Measurements from ENCODE around the gene CTDP1.
"Not testable (repeated sequence)": the region's sequence is repeated elsewhere in the genome, so short reads cannot be mapped to it uniquely, and the experiment has no call there.

Gene CTDP1

DNA sequence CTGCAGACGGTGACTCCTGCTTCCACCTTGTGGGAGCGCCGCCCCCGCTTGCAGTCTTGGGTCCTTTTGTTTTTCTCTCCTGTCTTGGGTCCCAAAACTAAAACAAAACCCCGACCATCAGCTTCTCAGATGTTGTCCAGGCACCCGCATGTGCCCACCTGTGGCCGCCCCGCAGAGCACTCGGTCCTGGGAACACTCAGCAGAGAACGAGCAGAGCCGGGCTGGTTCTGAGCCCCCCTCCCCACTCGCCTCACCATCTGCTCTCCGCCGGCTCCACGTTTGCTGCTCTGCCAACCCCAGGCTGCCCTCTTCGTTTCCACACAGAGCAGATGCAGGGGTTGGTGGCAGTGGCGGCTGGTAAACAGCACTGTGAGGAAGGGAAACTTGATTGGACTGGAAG, 38.5 kb downstream of the CTDP1 start:
- Histone ChIP-seq H3K27me3 (ENCODE audit: control insufficient read depth, insufficient read depth, low read length) (no peaks in the 10 kb centered on the region), H3K9me3 (ENCODE audit: control insufficient read depth, insufficient read depth, low read depth, low read length) (no peaks in the 10 kb centered on the region), H3K27ac (ENCODE audit: low read depth, low read length) (no peak overlapping the region), H3K36me3 (ENCODE audit: control insufficient read depth, insufficient read depth, low read length) (peaks cover 82% of the 10 kb centered on the region), H3K4me3 (ENCODE audit: low read depth, low read length) (no peak overlapping the region), H3K4me1 (ENCODE audit: control insufficient read depth, insufficient read depth, low read length) (no peaks in the 10 kb centered on the region), H3K9ac (ENCODE audit: low read length) (no peak overlapping the region)

DNA sequence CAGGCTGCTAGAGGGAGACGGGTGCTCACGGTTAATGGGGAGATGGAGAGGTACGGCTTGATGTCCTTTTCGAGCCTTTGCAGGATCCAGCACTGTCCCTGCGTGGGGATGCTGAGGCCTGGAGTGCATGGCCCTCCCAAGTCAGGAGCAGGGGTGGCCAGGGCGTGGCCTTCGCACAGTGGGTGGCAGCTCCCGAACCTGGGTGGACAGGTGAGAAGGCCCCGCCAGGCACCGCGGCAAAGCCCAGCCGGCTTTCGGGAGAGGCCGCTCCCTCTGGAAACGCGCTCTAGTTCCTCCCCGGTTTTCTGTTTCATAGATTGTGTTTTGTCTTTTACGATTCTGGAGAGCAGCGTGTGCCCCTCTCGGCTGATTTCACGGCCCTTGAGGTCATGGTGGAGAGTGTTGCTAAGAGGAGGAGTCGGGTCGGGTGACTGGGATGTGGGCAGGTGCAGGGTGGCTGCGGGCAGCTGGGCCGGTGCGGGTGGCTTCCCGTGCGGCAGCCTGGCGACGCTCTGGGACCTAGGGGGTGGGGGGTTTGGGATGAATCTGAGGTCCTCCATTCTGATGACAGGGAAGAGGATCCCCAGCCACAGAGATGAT, 39.4 kb downstream of the CTDP1 start:
- Histone ChIP-seq H3K36me3 (ENCODE audit: control insufficient read depth, insufficient read depth, low read length) (peaks cover 82% of the 10 kb centered on the region), H3K9ac (ENCODE audit: low read length) (no peak overlapping the region), H3K4me1 (ENCODE audit: control insufficient read depth, insufficient read depth, low read length) (no peaks in the 10 kb centered on the region)

DNA sequence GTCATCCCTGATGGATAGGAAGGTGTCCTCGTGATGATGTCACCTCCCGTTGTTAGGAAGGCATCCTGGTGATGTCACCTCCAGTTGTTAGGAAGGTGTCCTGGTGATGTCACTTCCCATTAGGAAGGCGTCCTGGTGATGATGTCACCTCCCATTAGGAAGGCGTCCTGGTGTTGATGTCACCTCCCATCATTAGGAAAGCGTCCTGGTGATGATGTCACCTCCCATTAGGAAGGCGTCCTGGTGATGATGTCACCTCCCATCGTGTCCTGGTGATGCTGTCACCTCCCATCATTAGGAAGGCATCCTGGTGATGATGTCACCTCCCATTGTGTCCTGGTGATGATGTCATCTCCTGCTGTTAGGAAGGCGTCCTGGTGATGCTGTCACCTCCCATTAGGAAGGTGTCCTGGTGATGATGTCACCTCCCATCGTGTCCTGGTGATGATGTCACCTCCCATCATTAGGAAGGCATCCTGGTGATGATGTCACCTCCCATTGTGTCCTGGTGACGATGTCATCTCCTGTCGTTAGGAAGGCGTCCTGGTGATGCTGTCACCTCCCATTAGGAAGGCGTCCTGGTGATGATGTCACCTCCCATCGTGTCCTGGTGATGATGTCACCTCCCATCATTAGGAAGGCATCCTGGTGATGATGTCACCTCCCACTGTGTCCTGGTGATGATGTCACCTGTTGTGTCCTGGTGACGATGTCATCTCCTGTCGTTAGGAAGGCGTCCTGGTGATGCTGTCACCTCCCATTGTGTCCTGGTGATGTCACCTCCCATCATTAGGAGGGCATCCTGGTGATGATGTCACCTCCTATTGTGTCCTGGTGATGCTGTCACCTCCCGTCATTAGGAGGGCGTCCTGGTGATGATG, 40.1 kb downstream of the CTDP1 start:
- not testable (repeated sequence) for H3K9me3 ChIP-seq (ENCODE audit: control insufficient read depth, insufficient read depth, low read depth, low read length); H3K4me1 ChIP-seq (ENCODE audit: control insufficient read depth, insufficient read depth, low read length); H3K4me3 ChIP-seq (ENCODE audit: low read depth, low read length); H3K9ac ChIP-seq (ENCODE audit: low read length); H3K27ac ChIP-seq (ENCODE audit: low read depth, low read length); H3K27me3 ChIP-seq (ENCODE audit: control insufficient read depth, insufficient read depth, low read length)
- H3K36me3 ChIP-seq (ENCODE audit: control insufficient read depth, insufficient read depth, low read length) = peaks cover 81% of the 10 kb centered on the region

More for the DNA sequence above, 39.4 kb downstream of the CTDP1 start:
- no peak overlapping the region for H3K27ac ChIP-seq (ENCODE audit: low read depth, low read length)
- no peak overlapping the region for H3K4me3 ChIP-seq (ENCODE audit: low read depth, low read length)
- H3K9me3 ChIP-seq (ENCODE audit: control insufficient read depth, insufficient read depth, low read depth, low read length) = no peaks in the 10 kb centered on the region
- no peaks in the 10 kb centered on the region for H3K27me3 ChIP-seq (ENCODE audit: control insufficient read depth, insufficient read depth, low read length)

DNA sequence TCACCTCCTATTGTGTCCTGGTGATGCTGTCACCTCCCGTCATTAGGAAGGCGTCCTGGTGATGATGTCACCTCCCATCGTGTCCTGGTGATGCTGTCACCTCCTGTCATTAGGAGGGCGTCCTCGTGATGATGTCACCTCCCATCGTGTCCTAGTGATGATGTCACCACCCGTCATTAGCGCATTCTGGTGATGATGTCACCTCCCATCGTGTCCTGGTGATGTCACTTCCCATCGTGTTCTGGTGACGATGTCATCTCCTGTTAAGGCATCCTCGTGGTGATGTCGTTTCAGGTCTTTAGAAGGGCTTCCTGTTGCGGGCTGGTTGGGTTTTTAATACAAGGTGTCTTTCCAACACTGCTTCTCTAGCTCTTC, 40.7 kb downstream of the CTDP1 start:
- no peak overlapping the region for H3K4me3 ChIP-seq (ENCODE audit: low read depth, low read length)
- no peaks in the 10 kb centered on the region for H3K4me1 ChIP-seq (ENCODE audit: control insufficient read depth, insufficient read depth, low read length)
- no peaks in the 10 kb centered on the region for H3K9me3 ChIP-seq (ENCODE audit: control insufficient read depth, insufficient read depth, low read depth, low read length)
- H3K27ac ChIP-seq (ENCODE audit: low read depth, low read length) = no peak overlapping the region
- H3K27me3 ChIP-seq (ENCODE audit: control insufficient read depth, insufficient read depth, low read length) = no peaks in the 10 kb centered on the region
- peaks cover 79% of the 10 kb centered on the region for H3K36me3 ChIP-seq (ENCODE audit: control insufficient read depth, insufficient read depth, low read length)
- H3K9ac ChIP-seq (ENCODE audit: low read length) = no peak overlapping the region

DNA sequence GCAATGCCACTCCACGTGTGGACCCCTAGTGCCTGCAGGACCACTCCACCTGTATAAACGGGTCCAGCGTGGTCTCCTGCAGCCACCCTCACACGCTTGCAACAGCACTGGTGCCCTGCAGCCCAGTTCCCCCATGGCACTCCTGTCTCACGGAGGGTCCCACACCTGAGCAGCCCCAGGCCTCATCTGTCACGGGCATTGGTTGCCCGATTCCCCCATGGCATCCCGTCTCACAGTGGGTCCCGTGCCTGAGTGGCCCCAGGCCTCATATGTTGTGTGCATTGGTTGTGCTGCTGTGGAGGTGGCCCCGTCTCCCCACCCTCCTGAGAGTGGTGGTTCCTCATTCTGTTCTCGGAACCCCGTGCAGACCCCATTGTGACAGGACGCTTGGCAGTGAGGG, 43.4 kb downstream of the CTDP1 start:
- Histone ChIP-seq H3K27ac (ENCODE audit: low read depth, low read length) (no peak overlapping the region), H3K4me3 (ENCODE audit: low read depth, low read length) (no peak overlapping the region), H3K9me3 (ENCODE audit: control insufficient read depth, insufficient read depth, low read depth, low read length) (no peaks in the 10 kb centered on the region), H3K9ac (ENCODE audit: low read length) (no peak overlapping the region), H3K27me3 (ENCODE audit: control insufficient read depth, insufficient read depth, low read length) (no peaks in the 10 kb centered on the region), H3K4me1 (ENCODE audit: control insufficient read depth, insufficient read depth, low read length) (no peaks in the 10 kb centered on the region), H3K36me3 (ENCODE audit: control insufficient read depth, insufficient read depth, low read length) (peaks cover 67% of the 10 kb centered on the region)

DNA sequence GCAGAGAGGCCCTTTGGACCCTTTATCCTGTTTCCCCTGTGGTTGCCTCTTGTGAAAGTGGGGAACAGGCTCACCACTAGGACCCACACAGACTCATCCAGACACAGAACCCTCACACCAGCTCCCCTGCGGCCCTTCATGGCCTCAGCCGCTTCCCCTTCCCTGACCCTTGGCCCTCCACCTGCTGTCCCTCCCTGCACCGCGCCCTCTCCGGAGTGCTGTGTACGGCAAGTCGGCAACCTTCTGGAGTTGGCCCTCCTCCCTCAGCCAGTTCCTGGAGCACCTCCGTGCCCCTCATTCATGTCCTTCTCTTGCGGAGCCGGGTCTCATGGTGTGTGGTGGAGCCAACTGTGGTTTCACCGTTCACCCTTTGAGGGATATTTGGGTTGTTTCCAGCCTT, 44.0 kb downstream of the CTDP1 start:
- H3K4me3 ChIP-seq (ENCODE audit: low read depth, low read length) = no peak overlapping the region
- no peak overlapping the region for H3K9ac ChIP-seq (ENCODE audit: low read length)
- H3K4me1 ChIP-seq (ENCODE audit: control insufficient read depth, insufficient read depth, low read length) = no peaks in the 10 kb centered on the region
- peaks cover 66% of the 10 kb centered on the region for H3K36me3 ChIP-seq (ENCODE audit: control insufficient read depth, insufficient read depth, low read length)
- H3K27me3 ChIP-seq (ENCODE audit: control insufficient read depth, insufficient read depth, low read length) = no peaks in the 10 kb centered on the region
- no peaks in the 10 kb centered on the region for H3K9me3 ChIP-seq (ENCODE audit: control insufficient read depth, insufficient read depth, low read depth, low read length)
- no peak overlapping the region for H3K27ac ChIP-seq (ENCODE audit: low read depth, low read length)

DNA sequence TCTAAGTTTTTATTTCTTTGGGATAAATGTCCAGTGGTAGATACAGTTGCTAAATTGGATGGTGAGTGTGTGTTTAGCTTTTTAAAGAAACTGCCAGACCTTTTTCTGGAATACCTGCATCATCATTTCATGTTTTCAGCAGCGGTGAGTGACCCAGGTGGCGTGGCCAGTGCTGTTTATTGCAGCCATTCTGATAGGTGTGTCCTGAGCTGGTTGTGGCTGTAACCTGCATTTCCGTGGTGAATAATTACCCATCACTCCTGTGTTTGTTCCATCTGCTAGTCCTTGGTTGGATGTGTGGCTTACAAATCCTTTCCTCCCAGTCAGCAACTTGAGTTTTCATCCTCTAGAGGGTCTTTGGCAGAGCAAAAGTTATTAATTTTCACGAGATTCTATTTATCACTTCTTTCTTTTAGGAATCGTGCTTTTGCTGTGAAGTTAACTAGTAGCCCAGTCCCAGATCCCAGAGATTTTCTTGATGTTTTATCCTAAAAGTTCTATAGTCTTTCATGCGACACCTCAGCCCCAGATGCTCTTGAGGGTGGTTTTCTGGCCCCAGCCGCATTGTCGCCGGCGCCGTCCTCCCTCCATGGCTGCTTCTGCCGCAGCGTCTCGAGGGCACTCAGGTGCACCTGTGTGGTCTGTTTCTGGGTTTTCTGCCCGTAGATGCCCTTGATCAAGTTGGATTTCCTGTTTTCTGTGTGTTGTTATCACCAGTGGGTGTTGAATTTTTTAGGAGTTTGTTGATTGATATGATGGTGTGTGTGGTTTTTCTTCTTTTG, 44.9 kb downstream of the CTDP1 start:
- no peaks in the 10 kb centered on the region for H3K9me3 ChIP-seq (ENCODE audit: control insufficient read depth, insufficient read depth, low read depth, low read length)
- no peak overlapping the region for H3K27ac ChIP-seq (ENCODE audit: low read depth, low read length)
- H3K27me3 ChIP-seq (ENCODE audit: control insufficient read depth, insufficient read depth, low read length) = no peaks in the 10 kb centered on the region
- no peak overlapping the region for H3K9ac ChIP-seq (ENCODE audit: low read length)
- no peak overlapping the region for H3K4me3 ChIP-seq (ENCODE audit: low read depth, low read length)
- peaks cover 66% of the 10 kb centered on the region for H3K36me3 ChIP-seq (ENCODE audit: control insufficient read depth, insufficient read depth, low read length)
- H3K4me1 ChIP-seq (ENCODE audit: control insufficient read depth, insufficient read depth, low read length) = no peaks in the 10 kb centered on the region

DNA sequence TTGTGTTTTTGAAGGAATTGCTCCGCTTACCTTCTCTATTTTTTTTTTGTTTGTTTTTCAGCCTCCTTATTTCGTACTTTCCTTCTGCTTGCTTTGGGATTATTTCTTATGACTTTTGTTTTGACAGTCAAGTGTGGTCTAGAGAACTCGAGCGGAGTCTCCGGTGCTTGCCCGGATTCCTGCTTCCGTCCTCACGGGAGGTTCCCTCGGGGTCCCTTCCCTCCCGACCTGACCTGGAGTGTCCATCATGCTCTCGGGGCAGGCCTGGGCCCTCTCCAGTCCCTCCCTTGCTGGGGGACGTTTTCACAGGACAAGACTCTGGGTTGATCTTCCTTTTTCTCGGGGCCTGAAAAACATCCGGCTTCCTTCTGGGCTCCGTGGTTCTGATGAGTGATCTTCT, 45.9 kb downstream of the CTDP1 start:
- no peak overlapping the region for H3K4me3 ChIP-seq (ENCODE audit: low read depth, low read length)
- H3K4me1 ChIP-seq (ENCODE audit: control insufficient read depth, insufficient read depth, low read length) = no peaks in the 10 kb centered on the region
- H3K36me3 ChIP-seq (ENCODE audit: control insufficient read depth, insufficient read depth, low read length) = peaks cover 66% of the 10 kb centered on the region
- H3K27ac ChIP-seq (ENCODE audit: low read depth, low read length) = no peak overlapping the region
- no peak overlapping the region for H3K9ac ChIP-seq (ENCODE audit: low read length)
- H3K9me3 ChIP-seq (ENCODE audit: control insufficient read depth, insufficient read depth, low read depth, low read length) = no peaks in the 10 kb centered on the region
- H3K27me3 ChIP-seq (ENCODE audit: control insufficient read depth, insufficient read depth, low read length) = no peaks in the 10 kb centered on the region

DNA sequence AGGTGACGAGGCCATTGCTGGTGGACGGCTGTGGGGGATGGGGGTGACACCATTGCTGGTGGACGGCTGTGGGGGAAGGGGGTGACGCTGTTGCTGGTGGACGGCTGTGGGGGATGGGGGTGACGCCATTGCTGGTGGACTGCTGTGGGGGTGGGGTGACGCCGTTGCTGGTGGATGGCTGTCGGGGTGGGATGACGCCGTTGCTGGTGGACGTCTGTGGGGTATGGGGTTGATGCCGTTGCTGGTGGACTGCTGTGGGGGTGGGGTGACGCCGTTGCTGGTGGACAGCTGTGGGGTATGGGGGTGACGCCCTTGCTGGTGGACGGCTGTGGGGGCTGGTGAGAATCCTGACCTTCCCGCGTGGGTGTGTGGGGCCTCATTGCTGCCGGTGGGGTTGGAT, 47.1 kb downstream of the CTDP1 start:
- Histone ChIP-seq H3K27ac (ENCODE audit: low read depth, low read length) (no peak overlapping the region), H3K36me3 (ENCODE audit: control insufficient read depth, insufficient read depth, low read length) (peaks cover 69% of the 10 kb centered on the region), H3K9me3 (ENCODE audit: control insufficient read depth, insufficient read depth, low read depth, low read length) (peaks cover 3% of the 10 kb centered on the region; the same call in 1 of the 2 replicates), H3K4me1 (ENCODE audit: control insufficient read depth, insufficient read depth, low read length) (no peaks in the 10 kb centered on the region), H3K27me3 (ENCODE audit: control insufficient read depth, insufficient read depth, low read length) (no peaks in the 10 kb centered on the region), H3K4me3 (ENCODE audit: low read depth, low read length) (no peak overlapping the region), H3K9ac (ENCODE audit: low read length) (no peak overlapping the region)

DNA sequence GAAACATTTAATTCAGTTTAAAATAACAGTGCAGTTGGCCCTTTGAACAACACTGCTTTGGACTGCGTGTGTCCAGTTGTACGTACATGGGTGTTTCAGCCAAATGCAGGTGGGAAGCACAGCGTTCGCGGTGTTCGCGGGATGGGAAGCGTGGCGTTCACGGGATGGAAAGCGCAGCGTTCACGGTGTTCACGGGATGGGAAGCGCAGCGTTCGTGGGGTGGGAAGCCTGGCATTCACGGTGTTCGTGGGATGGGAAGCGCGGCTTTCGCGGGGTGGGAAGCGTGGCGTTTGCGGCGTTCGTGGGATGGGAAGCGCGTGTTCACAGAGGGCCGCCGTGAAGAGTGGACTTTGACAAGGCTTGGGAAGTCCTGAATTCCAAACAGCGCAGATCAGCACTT, 47.6 kb downstream of the CTDP1 start:
- Histone ChIP-seq H3K27me3 (ENCODE audit: control insufficient read depth, insufficient read depth, low read length) (no peaks in the 10 kb centered on the region), H3K9ac (ENCODE audit: low read length) (no peak overlapping the region), H3K4me3 (ENCODE audit: low read depth, low read length) (no peak overlapping the region), H3K27ac (ENCODE audit: low read depth, low read length) (no peak overlapping the region), H3K4me1 (ENCODE audit: control insufficient read depth, insufficient read depth, low read length) (no peaks in the 10 kb centered on the region), H3K9me3 (ENCODE audit: control insufficient read depth, insufficient read depth, low read depth, low read length) (peaks cover 3% of the 10 kb centered on the region; the same call in 1 of the 2 replicates), H3K36me3 (ENCODE audit: control insufficient read depth, insufficient read depth, low read length) (peaks cover 73% of the 10 kb centered on the region)

Measured in HUES6 (cell line).